Measurements from ENCODE around the gene CHPT1. TPM values are rescaled to one million over a fixed set of nuclear protein-coding genes. Genes with fewer than 3 reads are reported as not detected.

CHPT1 gene
- polyA plus RNA-seq, 1 donor from 2014 or later, result 20.5 TPM

DNA sequence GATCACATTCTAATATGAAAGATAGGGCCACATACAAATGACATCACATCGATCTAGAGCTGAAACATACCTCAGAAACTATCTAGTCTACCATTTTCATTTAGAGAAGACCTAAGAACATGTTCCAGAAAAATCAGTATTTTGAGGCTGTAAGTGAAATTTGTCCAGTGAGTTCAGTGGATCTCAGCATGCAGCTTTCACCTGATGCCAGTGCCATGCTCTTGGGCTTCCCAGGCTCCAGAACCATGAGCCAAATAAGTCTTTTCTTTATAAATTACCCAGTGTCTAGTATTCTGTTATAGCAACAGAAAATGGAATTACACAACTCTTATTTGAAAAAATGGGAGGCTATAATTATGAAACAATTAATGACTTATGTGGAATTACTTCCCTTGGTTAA lies 9.0 kb downstream of the CHPT1 start:
- no peak overlapping the region for H2AFZ ChIP-seq (ENCODE audit: low read depth, low read length)
- H3K9me2 ChIP-seq (ENCODE audit: insufficient read depth, low read length), result no peaks in the 10 kb centered on the region
- no peak overlapping the region for H3K27ac ChIP-seq (ENCODE audit: low read length)
- H3K9ac ChIP-seq (ENCODE audit: low read length), result no peak overlapping the region
- H3K9me3 ChIP-seq (ENCODE audit: low read length), result no peaks in the 10 kb centered on the region
- no peak overlapping the region for H3K4me2 ChIP-seq (ENCODE audit: low read length)
- no peak overlapping the region for H3K4me3 ChIP-seq (ENCODE audit: low read length)
- no peaks in the 10 kb centered on the region for H3K79me2 ChIP-seq (replicated peaks; ENCODE audit: insufficient read depth, low read length)
- H3K36me3 ChIP-seq (ENCODE audit: insufficient read depth, low read length), result no peaks in the 10 kb centered on the region
- no peaks in the 10 kb centered on the region for H3K27me3 ChIP-seq (ENCODE audit: insufficient read depth, low read depth, low read length)
- no peaks in the 10 kb centered on the region for H4K20me1 ChIP-seq (ENCODE audit: insufficient read depth)
- TF ChIP-seq EZH2 (IDR thresholded peaks at IDR 0.05; ENCODE audit: borderline replicate concordance, insufficient read depth, low read length, poor library complexity, severe bottlenecking), result no peak
- TF ChIP-seq MXI1 (conservative IDR thresholded peaks at IDR 0.05; ENCODE audit: poor library complexity, severe bottlenecking), result no peak
- TF ChIP-seq RAD21 (conservative IDR thresholded peaks at IDR 0.05), result no peak
- no peak for TF ChIP-seq EP300 (conservative IDR thresholded peaks at IDR 0.05; ENCODE audit: poor library complexity, severe bottlenecking)
- TF ChIP-seq, protein P1, sequence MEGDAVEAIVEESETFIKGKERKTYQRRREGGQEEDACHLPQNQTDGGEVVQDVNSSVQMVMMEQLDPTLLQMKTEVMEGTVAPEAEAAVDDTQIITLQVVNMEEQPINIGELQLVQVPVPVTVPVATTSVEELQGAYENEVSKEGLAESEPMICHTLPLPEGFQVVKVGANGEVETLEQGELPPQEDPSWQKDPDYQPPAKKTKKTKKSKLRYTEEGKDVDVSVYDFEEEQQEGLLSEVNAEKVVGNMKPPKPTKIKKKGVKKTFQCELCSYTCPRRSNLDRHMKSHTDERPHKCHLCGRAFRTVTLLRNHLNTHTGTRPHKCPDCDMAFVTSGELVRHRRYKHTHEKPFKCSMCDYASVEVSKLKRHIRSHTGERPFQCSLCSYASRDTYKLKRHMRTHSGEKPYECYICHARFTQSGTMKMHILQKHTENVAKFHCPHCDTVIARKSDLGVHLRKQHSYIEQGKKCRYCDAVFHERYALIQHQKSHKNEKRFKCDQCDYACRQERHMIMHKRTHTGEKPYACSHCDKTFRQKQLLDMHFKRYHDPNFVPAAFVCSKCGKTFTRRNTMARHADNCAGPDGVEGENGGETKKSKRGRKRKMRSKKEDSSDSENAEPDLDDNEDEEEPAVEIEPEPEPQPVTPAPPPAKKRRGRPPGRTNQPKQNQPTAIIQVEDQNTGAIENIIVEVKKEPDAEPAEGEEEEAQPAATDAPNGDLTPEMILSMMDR (IDR thresholded peaks at IDR 0.05; ENCODE audit: poor library complexity, severe bottlenecking), result no peak
- no peak for TF ChIP-seq TAF1 (IDR thresholded peaks at IDR 0.05; ENCODE audit: low read depth)
- TF ChIP-seq SMC3 (conservative IDR thresholded peaks at IDR 0.05; ENCODE audit: poor library complexity), result no peak
- no peak for TF ChIP-seq POLR2AphosphoS5 (IDR thresholded peaks at IDR 0.05)
- TF ChIP-seq, protein P2, sequence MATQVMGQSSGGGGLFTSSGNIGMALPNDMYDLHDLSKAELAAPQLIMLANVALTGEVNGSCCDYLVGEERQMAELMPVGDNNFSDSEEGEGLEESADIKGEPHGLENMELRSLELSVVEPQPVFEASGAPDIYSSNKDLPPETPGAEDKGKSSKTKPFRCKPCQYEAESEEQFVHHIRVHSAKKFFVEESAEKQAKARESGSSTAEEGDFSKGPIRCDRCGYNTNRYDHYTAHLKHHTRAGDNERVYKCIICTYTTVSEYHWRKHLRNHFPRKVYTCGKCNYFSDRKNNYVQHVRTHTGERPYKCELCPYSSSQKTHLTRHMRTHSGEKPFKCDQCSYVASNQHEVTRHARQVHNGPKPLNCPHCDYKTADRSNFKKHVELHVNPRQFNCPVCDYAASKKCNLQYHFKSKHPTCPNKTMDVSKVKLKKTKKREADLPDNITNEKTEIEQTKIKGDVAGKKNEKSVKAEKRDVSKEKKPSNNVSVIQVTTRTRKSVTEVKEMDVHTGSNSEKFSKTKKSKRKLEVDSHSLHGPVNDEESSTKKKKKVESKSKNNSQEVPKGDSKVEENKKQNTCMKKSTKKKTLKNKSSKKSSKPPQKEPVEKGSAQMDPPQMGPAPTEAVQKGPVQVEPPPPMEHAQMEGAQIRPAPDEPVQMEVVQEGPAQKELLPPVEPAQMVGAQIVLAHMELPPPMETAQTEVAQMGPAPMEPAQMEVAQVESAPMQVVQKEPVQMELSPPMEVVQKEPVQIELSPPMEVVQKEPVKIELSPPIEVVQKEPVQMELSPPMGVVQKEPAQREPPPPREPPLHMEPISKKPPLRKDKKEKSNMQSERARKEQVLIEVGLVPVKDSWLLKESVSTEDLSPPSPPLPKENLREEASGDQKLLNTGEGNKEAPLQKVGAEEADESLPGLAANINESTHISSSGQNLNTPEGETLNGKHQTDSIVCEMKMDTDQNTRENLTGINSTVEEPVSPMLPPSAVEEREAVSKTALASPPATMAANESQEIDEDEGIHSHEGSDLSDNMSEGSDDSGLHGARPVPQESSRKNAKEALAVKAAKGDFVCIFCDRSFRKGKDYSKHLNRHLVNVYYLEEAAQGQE (IDR thresholded peaks at IDR 0.05; ENCODE audit: borderline replicate concordance), result no peak
- H3F3A ChIP-seq (ENCODE audit: insufficient read depth, low read length, poor library complexity, severe bottlenecking), result no peaks in the 10 kb centered on the region

- Histone ChIP-seq H2AFZ (ENCODE audit: low read depth, low read length) (no peak overlapping the region), H3K79me2 (replicated peaks; ENCODE audit: insufficient read depth, low read length) (no peaks in the 10 kb centered on the region), H3K4me2 (ENCODE audit: low read length) (no peak overlapping the region), H3K9me3 (ENCODE audit: low read length) (no peaks in the 10 kb centered on the region), H3K9me2 (ENCODE audit: insufficient read depth, low read length) (no peaks in the 10 kb centered on the region), H3F3A (ENCODE audit: insufficient read depth, low read length, poor library complexity, severe bottlenecking) (no peaks in the 10 kb centered on the region), H3K27ac (ENCODE audit: low read length) (no peak overlapping the region), H3K4me3 (ENCODE audit: low read length) (no peak overlapping the region), H3K27me3 (ENCODE audit: insufficient read depth, low read depth, low read length) (no peaks in the 10 kb centered on the region), H3K36me3 (ENCODE audit: insufficient read depth, low read length) (no peaks in the 10 kb centered on the region), H4K20me1 (ENCODE audit: insufficient read depth) (no peaks in the 10 kb centered on the region), H3K9ac (ENCODE audit: low read length) (no peak overlapping the region)
- TF ChIP-seq EP300 (conservative IDR thresholded peaks at IDR 0.05; ENCODE audit: poor library complexity, severe bottlenecking), result no peak
- TF ChIP-seq, protein P1 (IDR thresholded peaks at IDR 0.05; ENCODE audit: poor library complexity, severe bottlenecking), result no peak
- no peak for TF ChIP-seq POLR2AphosphoS5 (IDR thresholded peaks at IDR 0.05)
- no peak for TF ChIP-seq EZH2 (IDR thresholded peaks at IDR 0.05; ENCODE audit: borderline replicate concordance, insufficient read depth, low read length, poor library complexity, severe bottlenecking)
- TF ChIP-seq RAD21 (conservative IDR thresholded peaks at IDR 0.05), result no peak
- TF ChIP-seq MXI1 (conservative IDR thresholded peaks at IDR 0.05; ENCODE audit: poor library complexity, severe bottlenecking), result no peak
- TF ChIP-seq, protein P2 (IDR thresholded peaks at IDR 0.05; ENCODE audit: borderline replicate concordance), result no peak
- TF ChIP-seq TAF1 (IDR thresholded peaks at IDR 0.05; ENCODE audit: low read depth), result no peak
Measured at GRCh38 chr12:101707131-101707782, 9.8 kb downstream of the CHPT1 start.
